ENCODE measurements around the gene LRRC2. TPM values are rescaled to one million over a fixed set of nuclear protein-coding genes. Genes with fewer than 3 reads are reported as not detected.
"Not testable (repeated sequence)": the region's sequence is repeated elsewhere in the genome, so short reads cannot be mapped to it uniquely, and the experiment has no call there.

The LRRC2 gene
- total RNA-seq, 4 donors from 2014 or later: 0.62 to 2.0 (median 1.1) TPM; not detected in 1

DNA sequence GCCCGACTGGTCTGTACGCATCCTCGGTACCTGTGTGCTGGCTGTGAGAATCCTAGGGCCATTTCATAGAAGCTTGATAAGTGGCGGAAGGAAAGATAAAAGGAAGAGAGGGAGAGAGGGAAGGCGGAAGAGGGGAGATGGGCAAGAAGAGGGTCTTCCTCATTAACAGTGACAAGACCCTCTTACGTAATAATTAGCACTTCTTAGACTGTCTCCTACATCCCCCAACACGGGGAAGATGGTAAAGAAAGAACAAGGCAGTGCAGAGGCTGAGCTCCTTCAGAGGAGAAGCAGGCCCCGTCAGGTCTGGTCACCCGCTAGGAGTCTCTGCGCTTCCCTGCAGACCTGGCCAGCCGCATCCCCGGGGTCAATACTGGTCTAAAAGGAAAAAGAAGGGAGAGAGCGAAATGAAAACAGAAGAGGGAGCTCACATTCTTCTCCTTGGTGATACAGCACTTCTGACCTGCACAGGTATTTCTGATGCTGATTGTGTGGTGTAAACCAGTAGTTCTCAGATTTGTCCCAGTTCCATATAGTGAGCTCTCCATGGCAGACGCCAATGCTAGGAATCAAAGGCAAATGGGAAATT, 27.3 kb upstream of the LRRC2 start:
- Histone ChIP-seq H3K4me1 (no peaks in the 10 kb centered on the region), H3K36me3 (no peaks in the 10 kb centered on the region), H3K9me3 (no peaks in the 10 kb centered on the region), H3K4me3 (no peak overlapping the region), H3K27ac (no peak overlapping the region), H3K27me3 (no peaks in the 10 kb centered on the region)
- 75 to 77% methylated on average over 8 to 11 of the region's 14 CpGs for WGBS, 2 donors (ENCODE audit: low coverage in 1 of 2)
- ATAC-seq: no peak
- TF ChIP-seq POLR2A (IDR thresholded peaks at IDR 0.05) (no peak), POLR2AphosphoS5 (IDR thresholded peaks at IDR 0.05) (no peak), EP300 (IDR thresholded peaks at IDR 0.05) (no peak)
- TF ChIP-seq, protein P1, sequence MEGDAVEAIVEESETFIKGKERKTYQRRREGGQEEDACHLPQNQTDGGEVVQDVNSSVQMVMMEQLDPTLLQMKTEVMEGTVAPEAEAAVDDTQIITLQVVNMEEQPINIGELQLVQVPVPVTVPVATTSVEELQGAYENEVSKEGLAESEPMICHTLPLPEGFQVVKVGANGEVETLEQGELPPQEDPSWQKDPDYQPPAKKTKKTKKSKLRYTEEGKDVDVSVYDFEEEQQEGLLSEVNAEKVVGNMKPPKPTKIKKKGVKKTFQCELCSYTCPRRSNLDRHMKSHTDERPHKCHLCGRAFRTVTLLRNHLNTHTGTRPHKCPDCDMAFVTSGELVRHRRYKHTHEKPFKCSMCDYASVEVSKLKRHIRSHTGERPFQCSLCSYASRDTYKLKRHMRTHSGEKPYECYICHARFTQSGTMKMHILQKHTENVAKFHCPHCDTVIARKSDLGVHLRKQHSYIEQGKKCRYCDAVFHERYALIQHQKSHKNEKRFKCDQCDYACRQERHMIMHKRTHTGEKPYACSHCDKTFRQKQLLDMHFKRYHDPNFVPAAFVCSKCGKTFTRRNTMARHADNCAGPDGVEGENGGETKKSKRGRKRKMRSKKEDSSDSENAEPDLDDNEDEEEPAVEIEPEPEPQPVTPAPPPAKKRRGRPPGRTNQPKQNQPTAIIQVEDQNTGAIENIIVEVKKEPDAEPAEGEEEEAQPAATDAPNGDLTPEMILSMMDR (IDR thresholded peaks at IDR 0.05): no peak

DNA sequence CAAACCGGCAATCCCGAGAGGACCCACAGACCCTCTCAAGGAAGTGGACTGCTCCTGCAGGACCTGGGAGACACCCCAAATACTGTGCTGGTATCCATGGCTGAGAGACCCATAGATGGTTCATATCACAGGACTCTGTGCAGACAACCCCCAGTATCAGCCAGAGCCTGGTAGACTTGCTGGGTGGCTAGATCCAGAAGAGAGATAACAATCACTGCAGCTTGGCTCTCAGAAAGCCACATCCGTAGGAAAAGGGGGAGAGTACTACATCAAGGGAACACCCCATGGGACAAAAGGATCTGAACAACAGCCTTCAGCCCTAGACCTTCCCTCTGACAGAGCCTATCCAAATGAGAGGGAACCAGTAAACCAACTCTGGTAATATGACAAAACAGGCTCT, 21.2 kb upstream of the LRRC2 start:
- H3K36me3 ChIP-seq, ATAC-seq, H3K9me3 ChIP-seq, H3K27ac ChIP-seq, H3K4me1 ChIP-seq, H3K4me3 ChIP-seq, H3K27me3 ChIP-seq: not testable (repeated sequence)
- WGBS, 2 donors (ENCODE audit: low coverage in 1 of 2): 17 to 40% methylated on average over 1 of the region's 3 CpGs

DNA sequence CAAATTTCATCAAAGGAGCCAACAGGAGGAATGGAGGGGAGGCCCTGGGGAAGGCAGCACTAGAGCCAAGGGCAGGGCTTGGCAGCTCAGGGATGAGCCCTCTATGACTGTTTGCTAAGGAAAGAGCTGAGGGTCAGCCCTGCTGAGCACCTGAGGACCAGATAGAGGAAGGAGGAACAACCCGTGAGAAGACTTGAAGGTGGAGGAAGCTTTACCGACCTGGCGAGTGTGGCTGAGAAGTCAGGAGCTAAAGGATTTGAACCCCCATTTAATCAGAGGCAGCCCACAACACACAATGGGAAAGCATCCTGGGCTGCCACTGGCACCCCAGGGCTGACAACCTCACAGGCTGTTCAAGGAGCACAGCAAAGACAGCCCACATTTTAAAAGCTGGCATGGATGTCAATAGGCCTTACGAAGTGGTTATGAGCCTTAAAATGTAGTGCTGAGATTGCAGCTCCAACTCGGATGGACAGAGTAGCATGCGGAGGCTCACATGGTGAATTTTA, 20.7 kb upstream of the LRRC2 start:
- Histone ChIP-seq H3K4me3 (no peak overlapping the region), H3K27ac (no peak overlapping the region), H3K27me3 (peaks cover 9% of the 10 kb centered on the region), H3K4me1 (no peaks in the 10 kb centered on the region), H3K36me3 (no peaks in the 10 kb centered on the region), H3K9me3 (no peaks in the 10 kb centered on the region)
- 66% methylated on average over 3 of the region's 6 CpGs; no CpG with 5 or more reads in 1 of the 2 donors for WGBS, 2 donors (ENCODE audit: low coverage in 1 of 2)
- no peak for ATAC-seq
- TF ChIP-seq, protein P1 (IDR thresholded peaks at IDR 0.05): no peak
- TF ChIP-seq POLR2A (IDR thresholded peaks at IDR 0.05): no peak
- no peak for TF ChIP-seq POLR2AphosphoS5 (IDR thresholded peaks at IDR 0.05)
- no peak for TF ChIP-seq EP300 (IDR thresholded peaks at IDR 0.05)

DNA sequence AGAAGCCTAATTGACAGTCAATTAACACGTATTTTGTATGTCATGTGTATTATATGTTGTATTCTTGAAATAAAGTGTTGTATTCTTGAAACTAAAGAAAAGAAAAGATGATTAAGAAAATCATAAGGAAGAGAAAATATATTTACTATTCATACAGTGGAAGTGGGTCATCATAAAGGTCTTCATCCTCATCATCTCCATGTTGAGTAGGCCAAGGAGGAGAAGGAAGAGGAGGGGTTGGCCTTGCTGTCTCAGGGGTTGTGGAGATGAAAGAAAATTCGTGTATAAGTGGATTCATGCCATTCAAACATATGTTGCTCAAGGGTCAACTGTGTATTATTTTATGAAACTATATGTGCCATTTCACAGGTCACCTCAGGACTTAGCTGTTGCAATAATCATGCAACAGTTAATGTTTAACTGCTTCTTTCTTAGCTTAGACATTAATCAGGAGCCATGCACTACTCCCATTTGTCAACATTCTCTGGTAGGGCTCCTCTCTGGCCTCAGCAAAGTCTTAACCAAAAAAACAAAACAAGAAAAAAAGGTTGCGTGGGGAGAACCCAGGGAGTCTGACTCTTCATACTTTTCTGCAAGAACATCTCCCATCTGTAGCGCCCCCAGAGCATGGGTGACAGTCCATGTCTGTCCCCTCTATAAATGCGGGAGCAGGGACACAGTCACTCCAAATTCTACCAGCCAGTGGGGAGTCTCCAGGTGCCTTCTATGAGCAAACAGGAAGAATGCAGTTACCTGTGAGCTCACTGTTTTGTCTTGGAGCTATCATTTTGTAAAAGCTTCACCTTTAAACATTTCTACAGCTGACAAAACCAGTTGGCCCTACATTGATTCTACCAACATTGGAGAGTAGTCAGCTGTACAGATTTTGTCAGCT, 19.9 kb upstream of the LRRC2 start:
- no peak overlapping the region for H3K27ac ChIP-seq
- no peak overlapping the region for H3K4me3 ChIP-seq
- TF ChIP-seq POLR2A (IDR thresholded peaks at IDR 0.05) (no peak), EP300 (IDR thresholded peaks at IDR 0.05) (no peak), POLR2AphosphoS5 (IDR thresholded peaks at IDR 0.05) (no peak)
- TF ChIP-seq, protein P1 (IDR thresholded peaks at IDR 0.05): no peak
- no peaks in the 10 kb centered on the region for H3K36me3 ChIP-seq
- H3K4me1 ChIP-seq: no peaks in the 10 kb centered on the region
- no peak for ATAC-seq
- peaks cover 14% of the 10 kb centered on the region for H3K27me3 ChIP-seq
- no peaks in the 10 kb centered on the region for H3K9me3 ChIP-seq
- WGBS, 2 donors (ENCODE audit: low coverage in 1 of 2): 70 to 77% methylated on average over 5 of the region's 5 CpGs

DNA sequence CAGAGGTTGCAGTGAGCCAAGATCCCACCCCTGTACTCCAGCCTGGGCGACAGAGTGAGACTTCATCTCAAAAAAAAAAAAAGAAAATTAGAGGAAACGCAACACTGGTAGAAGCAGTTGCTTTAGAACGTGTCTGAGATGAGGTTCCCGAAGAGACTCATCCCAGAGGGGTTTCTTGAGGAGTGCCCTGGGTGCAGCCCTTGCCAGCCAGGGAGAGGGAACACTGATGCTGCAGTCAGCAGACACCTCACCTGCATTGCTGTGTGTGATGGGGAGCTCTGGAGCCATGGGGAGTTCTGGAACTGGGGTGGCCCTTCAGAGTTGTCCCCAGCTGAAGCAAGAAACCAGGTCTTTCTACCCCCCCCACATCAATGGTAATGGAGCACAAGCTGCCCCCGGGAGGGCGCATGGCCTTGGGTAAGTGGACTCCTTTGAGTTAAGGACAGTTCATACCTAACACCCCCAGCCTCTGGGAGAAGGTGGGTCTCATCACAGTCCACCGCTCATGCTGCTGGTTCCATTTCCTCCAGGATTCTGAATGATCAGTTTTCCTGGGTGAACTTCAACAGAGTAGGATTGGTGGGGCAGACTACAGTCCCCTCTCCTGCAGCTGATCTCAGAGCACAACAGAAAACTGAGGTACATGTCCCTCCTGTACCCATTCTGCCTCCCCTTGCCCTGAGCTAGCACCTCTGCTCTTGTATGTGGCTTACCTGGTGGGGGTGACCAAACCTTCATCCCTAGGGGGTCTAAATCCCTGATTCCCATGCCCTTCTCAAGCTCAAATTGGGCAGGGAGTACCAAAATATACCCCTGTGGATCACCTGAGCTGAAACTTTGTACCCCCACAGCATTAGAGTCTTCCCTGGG, 18.7 kb upstream of the LRRC2 start:
- H3K4me3 ChIP-seq: no peak overlapping the region
- H3K27ac ChIP-seq: no peak overlapping the region
- no peaks in the 10 kb centered on the region for H3K36me3 ChIP-seq
- TF ChIP-seq, protein P1 (IDR thresholded peaks at IDR 0.05): no peak
- TF ChIP-seq POLR2A (IDR thresholded peaks at IDR 0.05) (no peak), POLR2AphosphoS5 (IDR thresholded peaks at IDR 0.05) (no peak), EP300 (IDR thresholded peaks at IDR 0.05) (no peak)
- no peak for ATAC-seq
- no peaks in the 10 kb centered on the region for H3K4me1 ChIP-seq
- 82 to 90% methylated on average over 2 to 5 of the region's 7 CpGs for WGBS, 2 donors (ENCODE audit: low coverage in 1 of 2)
- H3K27me3 ChIP-seq: peaks cover 26% of the 10 kb centered on the region
- no peaks in the 10 kb centered on the region for H3K9me3 ChIP-seq
